Endodermal cell (in vitro differentiated cells): ENCODE data around the gene NAA50. TPM values are rescaled to one million over a fixed set of nuclear protein-coding genes. Genes with fewer than 3 reads are reported as not detected.

Source experiments
- DNase-seq: peaks from one replicate; pipeline ENCODE4 v3.0.0-alpha.2; 2017
- H3K27ac ChIP-seq: 2 replicates; pipeline ENCODE4 v1.5.1; 2013; ENCODE audit warnings: mild to moderate bottlenecking, low read depth, low read length, moderate library complexity
- H3K27me3 ChIP-seq: 2 replicates; pipeline ENCODE4 v1.6.1; 2013; ENCODE audit warnings: mild to moderate bottlenecking, low read length, moderate library complexity; ENCODE audit not compliant: insufficient read depth, control insufficient read depth, poor library complexity, severe bottlenecking
- H3K36me3 ChIP-seq: 2 replicates; pipeline ENCODE4 v1.7.0; 2013; ENCODE audit warnings: mild to moderate bottlenecking, low read length, moderate library complexity; ENCODE audit not compliant: control insufficient read depth, insufficient read depth
- H3K4me1 ChIP-seq: one replicate; pipeline ENCODE4 v1.7.0; 2013; ENCODE audit warnings: low read length; ENCODE audit not compliant: control insufficient read depth, insufficient read depth
- H3K4me3 ChIP-seq: 2 replicates; pipeline ENCODE4 v1.5.1; 2013; ENCODE audit warnings: mild to moderate bottlenecking, low read length, moderate library complexity
- H3K9ac ChIP-seq: 2 replicates; pipeline ENCODE4 v1.6.1; 2013; ENCODE audit warnings: mild to moderate bottlenecking, low read length, moderate library complexity; ENCODE audit not compliant: poor library complexity, severe bottlenecking; ENCODE audit errors: extremely low read depth
- H3K9me3 ChIP-seq: 2 replicates; pipeline ENCODE4 v1.6.1; 2013; ENCODE audit warnings: mild to moderate bottlenecking, low read length, moderate library complexity; ENCODE audit not compliant: control insufficient read depth
- H3K27ac Mint-ChIP-seq: 2 replicates; pipeline ENCODE4 v1.8.0; 2020; ENCODE audit warnings: mixed read lengths
- H3K27me3 Mint-ChIP-seq: 2 replicates; pipeline ENCODE4 v1.8.0; 2021; ENCODE audit warnings: mild to moderate bottlenecking, mixed read lengths; ENCODE audit not compliant: insufficient read depth
- H3K36me3 Mint-ChIP-seq: 2 replicates; pipeline ENCODE4 v1.8.0; 2020; ENCODE audit warnings: low read depth, mixed read lengths
- H3K4me1 Mint-ChIP-seq: 2 replicates; pipeline ENCODE4 v1.8.0; 2020; ENCODE audit warnings: mixed read lengths
- H3K4me3 Mint-ChIP-seq: 2 replicates; pipeline ENCODE4 v1.8.0; 2020; ENCODE audit warnings: mild to moderate bottlenecking, moderate library complexity, mixed read lengths
- H3K9me3 Mint-ChIP-seq: 2 replicates; pipeline ENCODE4 v1.8.0; 2020; ENCODE audit warnings: mild to moderate bottlenecking, mixed read lengths
- WGBS, 2 experiments: methylation state at CpG; one replicate each; pipeline versions ENCODE4 v1.1.5 to v1.1.7; 2013; ENCODE audit warnings: missing lambda C conversion rate in 2 of 2, mixed read lengths in 1 of 2; ENCODE audit not compliant: insufficient coverage in 1 of 2, insufficient read length in 1 of 2; 5-methylcytosine and 5-hydroxymethylcytosine counted together
- total RNA-seq, 2 donors: library from RNA; stranded (reverse); fragmentation: NEBNext Ultra II Directional in 1 of 2; extraction: Animal tissue kit (Norgen Biotek cat#: 25700) in 1 of 2; gene quantifications; 2 replicates in 1 of 2; 3 replicates in 1 of 2; pipeline ENCODE4 v1.2.1, GENCODE V29; 2021
- TF ChIP-seq, protein P1 (sequence below): fragments of 200-600 bp; sonication (generic); conservative IDR thresholded peaks from 2 replicates; pipeline ENCODE4 v1.5.0; 2021; ENCODE audit warnings: antibody characterized with exemption, mild to moderate bottlenecking

Gene NAA50
- total RNA-seq, 2 donors from 2014 or later = 137 to 150 TPM

DNA sequence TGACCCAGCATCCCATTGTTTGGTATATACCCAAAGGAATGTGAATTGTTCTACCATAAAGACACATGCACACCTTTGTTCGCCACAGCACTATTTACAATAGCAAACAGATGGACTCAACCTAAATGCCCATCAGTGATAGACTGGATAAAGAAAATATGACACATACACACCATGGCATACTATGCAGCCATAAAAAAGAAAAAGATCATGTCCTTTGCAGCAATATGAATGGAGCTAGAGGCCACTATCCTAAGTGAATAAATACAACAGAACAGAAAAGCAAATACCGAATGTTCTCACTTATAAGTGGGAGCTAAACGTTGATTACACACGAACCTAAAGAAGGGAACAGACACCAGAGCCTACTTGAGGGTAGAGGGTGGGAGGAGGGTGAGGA lies 38.2 kb downstream of the NAA50 start:
- no peaks in the 10 kb centered on the region for H3K9me3 Mint-ChIP-seq
- H3K27me3 Mint-ChIP-seq = no peaks in the 10 kb centered on the region
- Histone ChIP-seq H3K27me3 (no peaks in the 10 kb centered on the region), H3K9me3 (no peaks in the 10 kb centered on the region), H3K4me1 (no peaks in the 10 kb centered on the region), H3K27ac (no peak overlapping the region), H3K36me3 (no peaks in the 10 kb centered on the region), H3K9ac (no peak overlapping the region), H3K4me3 (no peak overlapping the region)
- H3K36me3 Mint-ChIP-seq = no peaks in the 10 kb centered on the region
- no peak overlapping the region for H3K27ac Mint-ChIP-seq
- DNase-seq = no peak
- H3K4me1 Mint-ChIP-seq = no peaks in the 10 kb centered on the region
- 91% methylated on average over 4 of the region's 4 CpGs; no CpG with 5 or more reads in 1 of the 2 experiments for WGBS, 2 experiments
- H3K4me3 Mint-ChIP-seq = no peak overlapping the region
- TF ChIP-seq, protein P1, sequence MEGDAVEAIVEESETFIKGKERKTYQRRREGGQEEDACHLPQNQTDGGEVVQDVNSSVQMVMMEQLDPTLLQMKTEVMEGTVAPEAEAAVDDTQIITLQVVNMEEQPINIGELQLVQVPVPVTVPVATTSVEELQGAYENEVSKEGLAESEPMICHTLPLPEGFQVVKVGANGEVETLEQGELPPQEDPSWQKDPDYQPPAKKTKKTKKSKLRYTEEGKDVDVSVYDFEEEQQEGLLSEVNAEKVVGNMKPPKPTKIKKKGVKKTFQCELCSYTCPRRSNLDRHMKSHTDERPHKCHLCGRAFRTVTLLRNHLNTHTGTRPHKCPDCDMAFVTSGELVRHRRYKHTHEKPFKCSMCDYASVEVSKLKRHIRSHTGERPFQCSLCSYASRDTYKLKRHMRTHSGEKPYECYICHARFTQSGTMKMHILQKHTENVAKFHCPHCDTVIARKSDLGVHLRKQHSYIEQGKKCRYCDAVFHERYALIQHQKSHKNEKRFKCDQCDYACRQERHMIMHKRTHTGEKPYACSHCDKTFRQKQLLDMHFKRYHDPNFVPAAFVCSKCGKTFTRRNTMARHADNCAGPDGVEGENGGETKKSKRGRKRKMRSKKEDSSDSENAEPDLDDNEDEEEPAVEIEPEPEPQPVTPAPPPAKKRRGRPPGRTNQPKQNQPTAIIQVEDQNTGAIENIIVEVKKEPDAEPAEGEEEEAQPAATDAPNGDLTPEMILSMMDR = no peak

DNA sequence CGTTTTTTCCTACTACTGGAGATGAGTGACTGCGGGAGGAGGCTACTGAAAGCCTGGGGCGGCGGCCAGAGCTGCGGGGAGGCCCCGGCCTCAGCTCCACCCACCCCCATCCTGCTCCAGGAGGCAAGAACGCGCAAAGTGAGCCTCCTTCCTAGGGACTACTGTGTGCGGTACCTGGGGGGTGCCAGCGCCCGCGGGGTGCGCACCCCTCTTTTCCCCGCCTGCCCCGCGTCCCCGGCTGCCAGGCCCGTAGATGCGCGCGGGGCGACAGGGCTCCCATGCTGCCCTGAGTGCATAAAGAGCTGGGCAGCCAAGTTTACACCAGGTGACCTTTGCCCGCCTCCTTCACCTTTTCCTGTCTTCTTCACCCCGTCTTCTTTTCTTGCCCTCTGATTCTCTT lies 47.1 kb downstream of the NAA50 start:
- Histone ChIP-seq H3K27me3 (no peaks in the 10 kb centered on the region), H3K9ac (no peak overlapping the region), H3K4me1 (no peaks in the 10 kb centered on the region), H3K36me3 (no peaks in the 10 kb centered on the region), H3K9me3 (no peaks in the 10 kb centered on the region), H3K4me3 (no peak overlapping the region), H3K27ac (no peak overlapping the region)
- H3K4me3 Mint-ChIP-seq = no peak overlapping the region
- H3K36me3 Mint-ChIP-seq = no peaks in the 10 kb centered on the region
- peak overlapping the region; percentile 70 for H3K27ac Mint-ChIP-seq
- H3K27me3 Mint-ChIP-seq = no peaks in the 10 kb centered on the region
- TF ChIP-seq, protein P1 = no peak
- peaks cover 12% of the 10 kb centered on the region for H3K4me1 Mint-ChIP-seq
- 87 to 91% methylated on average over 8 to 24 of the region's 24 CpGs for WGBS, 2 experiments
- DNase-seq = peak; percentile 69
- H3K9me3 Mint-ChIP-seq = no peaks in the 10 kb centered on the region

DNA sequence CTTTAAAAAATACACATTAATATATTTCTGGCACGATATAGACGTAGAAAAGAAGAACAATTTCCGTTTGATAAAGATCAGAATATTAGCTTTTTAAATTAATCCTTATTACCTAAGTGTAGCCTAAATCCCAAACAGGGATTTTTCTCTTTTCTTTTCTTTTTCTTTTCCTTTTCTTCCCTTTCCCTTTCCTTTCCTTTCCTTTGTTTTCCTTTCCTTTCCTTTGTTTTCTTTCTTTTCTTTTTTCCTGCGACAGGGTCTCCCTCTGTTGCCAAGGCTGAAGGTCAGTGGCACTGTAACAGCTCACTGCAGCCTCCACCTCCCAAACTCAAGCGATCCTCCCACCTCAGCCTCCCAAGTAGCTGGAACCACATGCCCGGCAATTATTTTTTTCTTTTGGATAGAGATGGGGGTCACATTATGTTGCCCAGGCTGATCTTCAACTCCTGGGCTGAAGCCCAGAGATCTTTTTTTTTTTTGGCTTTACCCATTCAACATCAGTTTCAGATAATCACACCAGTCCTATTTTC lies 47.8 kb downstream of the NAA50 start:
- Mint-ChIP-seq H3K27ac (no peak overlapping the region), H3K36me3 (no peaks in the 10 kb centered on the region)

More for the DNA sequence above, 47.8 kb downstream of the NAA50 start:
- Mint-ChIP-seq H3K9me3 (no peaks in the 10 kb centered on the region), H3K4me1 (peaks cover 12% of the 10 kb centered on the region), H3K4me3 (no peak overlapping the region), H3K27me3 (no peaks in the 10 kb centered on the region)
- H3K27ac ChIP-seq = no peak overlapping the region
- H3K27me3 ChIP-seq = no peaks in the 10 kb centered on the region
- WGBS, 2 experiments = 95 to 98% methylated on average over 4 to 6 of the region's 6 CpGs
- no peak for DNase-seq
- no peaks in the 10 kb centered on the region for H3K4me1 ChIP-seq
- H3K9ac ChIP-seq = no peak overlapping the region
- TF ChIP-seq, protein P1 = no peak
- no peaks in the 10 kb centered on the region for H3K36me3 ChIP-seq
- no peaks in the 10 kb centered on the region for H3K9me3 ChIP-seq
- peak overlapping the region; percentile 100 for H3K4me3 ChIP-seq
